Muscle layer of colon (tissue), 2 donors: Measurements from ENCODE around the gene TRPV4.

ENCODE experiments used
- H3K27ac ChIP-seq: one replicate; pipeline ENCODE4 v1.7.0; 2013; ENCODE audit warnings: low read depth, mild to moderate bottlenecking, low read length, moderate library complexity
- H3K27me3 ChIP-seq, 2 donors: one replicate each; pipeline ENCODE4 v1.7.0; 2013; ENCODE audit warnings: low read length in 2 of 2, mild to moderate bottlenecking in 2 of 2; ENCODE audit not compliant: insufficient read depth in 2 of 2, control insufficient read depth in 1 of 2
- H3K36me3 ChIP-seq: one replicate; pipeline ENCODE4 v1.7.0; 2013; ENCODE audit warnings: mild to moderate bottlenecking, low read length; ENCODE audit not compliant: insufficient read depth
- H3K4me1 ChIP-seq: one replicate; pipeline ENCODE4 v1.7.0; 2013; ENCODE audit warnings: mild to moderate bottlenecking, low read length; ENCODE audit not compliant: insufficient read depth
- H3K4me3 ChIP-seq, 2 donors: one replicate each; pipeline ENCODE4 v1.7.0; 2013; ENCODE audit warnings: low read length in 2 of 2, low read depth in 1 of 2, mild to moderate bottlenecking in 1 of 2, moderate library complexity in 1 of 2
- H3K9ac ChIP-seq: one replicate; pipeline ENCODE4 v1.7.0; 2013; ENCODE audit warnings: low read length
- H3K9me3 ChIP-seq: one replicate; pipeline ENCODE4 v1.7.0; 2013; ENCODE audit warnings: mild to moderate bottlenecking, low read length
- donor health status: abdominal sarcoma.
- donor health status: Adenocarcinoma of cecum.

The TRPV4 gene

GRCh38 chr12:109833307-109834189 is at the start of gene TRPV4:
Gene TRPV4 (minus strand): TSS chr12:109833398. CDS start chr12:109814796, 18,602 bp downstream.
- Histone ChIP-seq H3K9ac (no peak within 1 kb of the TSS), H3K4me3 (peak within 1 kb of the TSS; percentile 23 to 55), H3K9me3 (no peaks in the 10 kb centered on the region), H3K27me3 (peaks cover 14 to 30% of the 10 kb centered on the region in 2 donors), H3K4me1 (no peaks in the 10 kb centered on the region), H3K36me3 (no peaks in the 10 kb centered on the region), H3K27ac (no peak within 1 kb of the TSS)

GRCh38 chr12:109881752-109882151 is 48.6 kb upstream of the TRPV4 start:
- no peaks in the 10 kb centered on the region for H3K9me3 ChIP-seq
- H3K4me1 ChIP-seq, result peaks cover 24% of the 10 kb centered on the region
- H3K27ac ChIP-seq, result no peak overlapping the region
- H3K4me3 ChIP-seq, result no peak overlapping the region
- no peaks in the 10 kb centered on the region for H3K36me3 ChIP-seq
- H3K9ac ChIP-seq, result no peak overlapping the region
- no peaks in the 10 kb centered on the region for H3K27me3 ChIP-seq

DNA sequence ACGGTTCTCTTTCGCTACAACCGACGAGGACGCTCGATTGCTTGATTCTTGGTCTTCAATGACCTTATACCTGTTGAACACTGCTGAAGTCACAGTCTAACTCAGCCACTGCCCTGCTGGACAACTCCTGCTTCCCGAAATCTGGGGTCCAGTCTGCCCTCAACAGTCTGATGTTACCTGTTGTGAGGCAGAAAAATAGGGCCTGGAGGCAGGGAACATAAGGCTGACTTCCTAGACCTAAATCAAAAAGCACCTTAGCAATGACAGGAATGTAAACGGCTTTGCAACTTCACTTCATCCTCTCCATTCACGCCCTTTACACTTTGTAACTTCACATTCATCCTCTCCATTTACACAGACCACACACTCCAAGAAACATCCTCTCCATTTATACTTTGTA is 47.7 kb upstream of the TRPV4 start:
- no peaks in the 10 kb centered on the region for H3K36me3 ChIP-seq
- peak overlapping the region; percentile 57 to 71 for H3K4me3 ChIP-seq
- H3K9ac ChIP-seq, result peak overlapping the region; percentile 9
- H3K27ac ChIP-seq, result no peak overlapping the region
- peaks cover 24% of the 10 kb centered on the region for H3K4me1 ChIP-seq
- no peaks in the 10 kb centered on the region for H3K27me3 ChIP-seq
- no peaks in the 10 kb centered on the region for H3K9me3 ChIP-seq

- H3K4me3 ChIP-seq, result peak within 1 kb of the TSS; percentile 91 to 94
- H3K4me1 ChIP-seq, result peaks cover 24% of the 10 kb centered on the region
- H3K9me3 ChIP-seq, result no peaks in the 10 kb centered on the region
- no peaks in the 10 kb centered on the region for H3K36me3 ChIP-seq
- H3K27me3 ChIP-seq, result no peaks in the 10 kb centered on the region
- peak within 1 kb of the TSS; percentile 88 for H3K27ac ChIP-seq
- peak within 1 kb of the TSS; percentile 95 for H3K9ac ChIP-seq
Measured at GRCh38 chr12:109880043-109880931, 47.1 kb upstream of the TRPV4 start, which contains the start of gene GLTP. Gene GLTP (minus strand): TSS chr12:109880541. CDS start chr12:109880374, 167 bp downstream.

GRCh38 chr12:109879351-109880042 is 46.3 kb upstream of the TRPV4 start:
- H3K27ac ChIP-seq, result peak overlapping the region; percentile 88
- H3K27me3 ChIP-seq, result no peaks in the 10 kb centered on the region
- peaks cover 24% of the 10 kb centered on the region for H3K4me1 ChIP-seq
- peak overlapping the region; percentile 91 to 94 for H3K4me3 ChIP-seq
- no peaks in the 10 kb centered on the region for H3K36me3 ChIP-seq
- no peaks in the 10 kb centered on the region for H3K9me3 ChIP-seq
- H3K9ac ChIP-seq, result peak overlapping the region; percentile 95

DNA sequence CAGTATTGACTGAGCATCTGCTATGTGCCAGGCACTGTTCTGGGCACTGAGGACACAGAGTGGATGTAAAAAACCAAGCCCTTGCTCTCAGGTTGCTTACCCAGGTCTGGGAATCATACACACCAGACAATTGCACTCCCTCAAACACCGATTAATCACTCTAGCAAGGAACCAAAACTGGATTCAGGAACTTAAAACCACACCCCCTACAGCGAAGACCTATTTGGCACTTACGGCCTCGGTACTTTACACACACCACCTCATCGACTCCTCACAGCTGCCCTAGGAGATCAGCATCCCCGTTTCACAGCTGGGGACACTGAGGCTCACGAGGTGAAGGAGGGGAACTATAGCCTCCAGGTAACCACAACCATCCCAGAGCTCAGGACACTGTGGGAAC is 45.6 kb upstream of the TRPV4 start:
- Histone ChIP-seq H3K36me3 (no peaks in the 10 kb centered on the region), H3K9ac (peak overlapping the region; percentile 95), H3K4me3 (peak overlapping the region in 1 of 2 donors; percentile 94), H3K9me3 (no peaks in the 10 kb centered on the region), H3K4me1 (peaks cover 24% of the 10 kb centered on the region), H3K27ac (no peak overlapping the region), H3K27me3 (no peaks in the 10 kb centered on the region)

DNA sequence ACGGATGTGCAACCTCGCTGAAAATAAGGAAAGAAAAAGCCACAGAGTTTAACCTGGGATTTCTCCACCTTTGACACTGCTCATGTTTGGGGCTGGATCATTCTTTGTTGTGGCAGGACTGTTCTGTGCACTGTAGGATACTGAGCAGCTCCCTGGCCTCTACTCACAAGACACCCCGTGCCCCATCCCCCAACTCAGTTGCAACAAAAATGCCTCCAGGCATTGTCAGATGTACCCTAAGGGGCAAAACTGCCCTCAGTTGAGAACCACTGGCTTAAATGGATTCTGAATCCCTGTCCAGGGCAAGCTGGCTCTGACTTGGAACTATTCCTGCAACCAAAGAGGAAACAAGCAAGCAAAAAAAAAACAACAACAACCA is 45.0 kb upstream of the TRPV4 start:
- Histone ChIP-seq H3K27ac (no peak overlapping the region), H3K36me3 (no peaks in the 10 kb centered on the region), H3K4me1 (peaks cover 24% of the 10 kb centered on the region), H3K4me3 (no peak overlapping the region), H3K9ac (no peak overlapping the region), H3K27me3 (no peaks in the 10 kb centered on the region), H3K9me3 (no peaks in the 10 kb centered on the region)

- no peak overlapping the region for H3K4me3 ChIP-seq
- no peak overlapping the region for H3K9ac ChIP-seq
- H3K36me3 ChIP-seq, result no peaks in the 10 kb centered on the region
- no peak overlapping the region for H3K27ac ChIP-seq
- H3K4me1 ChIP-seq, result peaks cover 24% of the 10 kb centered on the region
- no peaks in the 10 kb centered on the region for H3K27me3 ChIP-seq
- no peaks in the 10 kb centered on the region for H3K9me3 ChIP-seq
Measured at GRCh38 chr12:109877504-109878246, 44.5 kb upstream of the TRPV4 start.

GRCh38 chr12:109876406-109876805 is 43.2 kb upstream of the TRPV4 start:
- no peaks in the 10 kb centered on the region for H3K9me3 ChIP-seq
- peaks cover 24% of the 10 kb centered on the region for H3K4me1 ChIP-seq
- no peaks in the 10 kb centered on the region for H3K27me3 ChIP-seq
- no peak overlapping the region for H3K4me3 ChIP-seq
- H3K9ac ChIP-seq, result no peak overlapping the region
- H3K36me3 ChIP-seq, result peaks cover 11% of the 10 kb centered on the region
- H3K27ac ChIP-seq, result no peak overlapping the region

DNA sequence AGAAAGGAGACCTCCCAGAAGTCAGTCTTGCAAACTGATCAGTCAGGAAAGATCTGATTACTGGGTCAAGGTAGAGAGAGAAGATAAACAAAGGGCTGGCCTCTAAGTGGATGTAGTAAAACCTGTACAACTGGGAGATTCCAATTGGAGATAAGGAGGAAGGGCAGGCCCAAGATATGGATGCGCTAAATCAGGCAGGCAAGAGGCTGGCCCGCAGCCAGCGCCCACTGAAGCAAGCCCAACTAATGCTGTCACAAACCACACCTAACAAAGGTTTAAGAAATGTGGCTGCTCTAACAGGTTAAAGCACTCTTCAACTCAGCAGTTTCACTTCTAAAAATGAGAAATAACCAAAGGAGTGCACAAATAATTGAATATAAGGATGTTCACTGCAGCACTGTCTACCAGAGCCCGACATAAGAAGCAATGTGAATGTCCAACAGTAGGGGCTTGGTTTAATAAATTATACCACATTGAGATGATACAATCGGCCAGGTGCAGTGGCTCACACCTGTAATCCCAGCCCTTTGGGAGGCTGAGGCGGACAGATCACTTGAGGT is 42.5 kb upstream of the TRPV4 start:
- Histone ChIP-seq H3K27ac (no peak overlapping the region), H3K4me1 (peaks cover 20% of the 10 kb centered on the region), H3K27me3 (no peaks in the 10 kb centered on the region), H3K9ac (no peak overlapping the region), H3K36me3 (peaks cover 11% of the 10 kb centered on the region), H3K4me3 (no peak overlapping the region), H3K9me3 (no peaks in the 10 kb centered on the region)
